GM19438 (cell line): ENCODE data around the gene DNAJB8.

Source experiments
- ATAC-seq: cut with Tn5 transposase; IDR thresholded peaks from one replicate; pipeline ENCODE4 v1.9.1; 2021; ENCODE audit warnings: low read depth; ENCODE audit not compliant: unreplicated experiment

The DNAJB8 gene

DNA sequence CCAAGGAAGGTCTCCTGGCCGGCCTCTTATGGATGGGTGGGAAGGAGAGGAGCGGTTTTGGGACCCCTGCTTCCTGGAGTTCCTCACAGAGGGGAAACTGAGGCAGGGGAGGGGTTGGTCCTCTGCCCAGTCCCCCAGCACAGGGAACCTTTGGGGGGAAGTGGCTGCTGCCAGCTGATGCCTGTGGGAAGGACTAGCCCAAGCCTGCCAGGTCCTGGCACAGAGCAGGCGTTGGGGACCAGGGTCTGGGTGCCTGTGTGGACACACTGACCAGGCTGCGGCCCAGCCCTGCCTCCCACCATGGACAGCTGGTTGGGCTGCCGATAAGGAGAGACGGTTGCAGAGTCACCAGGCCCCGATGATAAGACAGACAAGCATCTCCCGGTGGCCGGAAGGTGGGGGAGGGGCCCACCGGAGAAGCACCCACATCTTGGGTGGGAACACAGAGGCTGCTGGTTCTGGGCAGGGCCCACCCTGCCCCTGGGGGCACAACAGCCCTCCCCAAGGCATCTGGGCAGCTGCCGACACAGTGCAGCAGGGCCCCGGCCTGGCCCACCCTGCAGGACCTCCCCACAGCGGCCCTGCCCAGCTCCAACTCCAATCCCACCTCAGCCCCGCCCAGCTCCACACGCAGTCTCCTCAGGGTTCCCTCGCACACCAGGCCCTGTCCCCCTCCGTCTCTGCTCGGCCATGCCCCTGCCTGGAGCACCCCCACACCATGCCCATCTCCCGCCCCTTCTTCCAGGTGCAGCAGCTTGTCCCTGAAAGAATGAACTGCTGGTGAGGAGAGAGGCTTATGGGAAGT, 50.7 kb downstream of the DNAJB8 start:
- ATAC-seq = no peak

DNA sequence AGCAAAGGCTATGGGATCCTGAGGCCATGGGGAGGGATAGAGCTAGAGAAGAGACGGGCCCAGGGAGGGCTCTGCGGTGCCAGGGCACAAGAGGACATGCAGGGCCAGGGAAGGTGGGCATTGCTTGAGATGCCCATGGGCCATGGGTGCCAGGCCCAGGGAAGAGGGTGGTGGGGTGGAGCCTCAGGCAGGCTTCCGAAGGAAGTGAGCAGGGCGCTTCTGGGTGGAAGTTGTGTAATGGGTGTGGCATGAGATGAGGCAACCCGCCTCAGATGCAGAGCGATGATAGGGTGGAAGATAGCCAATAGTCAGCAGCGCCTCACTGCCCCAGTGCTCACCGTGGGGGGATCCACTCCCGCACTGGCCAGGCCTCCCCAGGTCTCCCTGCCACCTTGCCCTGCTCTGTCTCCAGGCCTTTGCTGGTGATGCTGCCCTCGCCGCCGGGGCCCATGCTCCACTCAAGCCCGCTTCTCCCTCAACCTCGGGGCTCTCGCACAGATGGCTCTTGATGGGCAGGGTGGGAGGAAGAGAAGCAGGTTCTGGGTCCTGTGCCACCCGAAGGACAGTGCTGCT, 51.4 kb downstream of the DNAJB8 start:
- ATAC-seq = no peak

DNA sequence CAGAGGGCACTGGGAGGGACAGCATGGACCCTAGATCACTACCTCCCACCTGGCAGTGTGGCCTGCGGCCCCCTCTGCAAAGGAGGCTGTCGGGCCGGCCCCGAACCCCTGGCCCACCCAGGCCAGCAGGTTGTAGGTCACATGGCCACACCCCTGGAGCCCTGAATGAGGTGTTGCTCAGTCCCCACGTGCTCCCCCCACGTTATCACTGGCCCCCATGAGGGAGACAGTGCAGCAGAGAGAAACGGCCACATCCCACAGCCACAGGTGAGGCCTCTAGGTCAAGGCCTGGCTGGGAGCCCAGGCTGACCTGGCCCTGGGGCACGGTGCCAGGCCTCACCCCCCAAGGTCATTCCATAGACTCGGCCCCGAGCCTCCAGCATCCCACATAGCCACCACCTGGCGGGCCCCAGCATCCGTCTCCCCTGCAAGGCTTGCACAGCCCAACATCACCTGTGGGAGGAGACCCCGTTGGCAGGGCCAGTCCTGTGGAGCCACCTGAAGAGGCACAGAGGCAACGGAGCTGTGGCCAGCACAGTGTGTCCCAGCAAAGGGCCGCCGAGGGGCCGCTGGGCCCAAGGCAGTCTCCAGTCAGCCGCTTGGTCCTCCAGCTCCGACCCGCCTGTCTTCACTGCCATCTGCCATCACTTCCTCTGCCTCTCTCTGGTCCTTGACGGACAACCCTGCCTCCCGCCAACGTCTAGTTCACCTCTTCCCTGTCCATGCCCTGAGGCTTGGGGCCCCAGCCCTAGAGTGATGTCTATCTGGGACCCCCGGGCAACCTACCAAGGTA, 53.1 kb downstream of the DNAJB8 start:
- no peak for ATAC-seq

DNA sequence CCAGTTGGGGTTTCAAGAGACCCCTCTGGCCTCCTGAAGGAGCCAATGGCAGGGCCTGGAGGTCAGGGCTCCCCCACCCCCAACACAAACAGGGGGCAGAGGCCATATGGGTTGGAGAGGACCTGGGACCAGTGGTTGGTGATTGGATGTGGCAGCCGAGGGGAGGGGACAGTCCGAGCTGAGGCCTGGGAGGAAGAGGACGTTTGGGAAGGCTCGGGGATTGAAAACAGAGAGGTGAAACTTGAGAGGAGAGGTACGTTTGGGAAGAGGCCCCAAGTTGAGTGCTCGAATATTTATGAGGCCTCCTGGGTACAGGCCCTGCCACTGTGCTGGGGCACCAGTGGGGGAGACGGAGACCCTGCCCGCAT, 53.7 kb downstream of the DNAJB8 start:
- ATAC-seq = no peak
